HepG2 (cell line): ENCODE results near the gene RARG. TPM values are rescaled to one million over a fixed set of nuclear protein-coding genes. Genes with fewer than 3 reads are reported as not detected.

Experiments
- ATAD3A ChIP-seq: sonication (generic); formaldehyde crosslinking; IDR thresholded peaks from 2 replicates; pipeline ENCODE4 v1.4.0; 2020; ENCODE audit warnings: missing genetic modification reagents
- ATF1 ChIP-seq: IDR thresholded peaks from 2 replicates; pipeline ENCODE4 v1.6.1; 2016; ENCODE audit warnings: mild to moderate bottlenecking, control low read depth
- CBX5 ChIP-seq: sonication (generic); formaldehyde crosslinking; IDR thresholded peaks from 2 replicates; pipeline ENCODE4 v1.4.0; 2020; ENCODE audit warnings: missing genetic modification reagents, borderline replicate concordance
- POLR2G ChIP-seq: fragments of 200-400 bp; formaldehyde crosslinking; IDR thresholded peaks from 2 replicates; pipeline ENCODE4 v1.6.1; 2018; ENCODE audit warnings: mild to moderate bottlenecking, low read depth, low read length, moderate library complexity
- SOX5 ChIP-seq: IDR thresholded peaks from 2 replicates; pipeline ENCODE4 v1.6.1; 2016; ENCODE audit warnings: borderline replicate concordance
- ZEB1 ChIP-seq: IDR thresholded peaks from 2 replicates; pipeline ENCODE4 v1.6.1; 2012; ENCODE audit warnings: mild to moderate bottlenecking, low read depth, inconsistent platforms; ENCODE audit not compliant: insufficient replicate concordance
- ZNF263 ChIP-seq: sonication (generic); formaldehyde crosslinking; IDR thresholded peaks from 2 replicates; pipeline ENCODE4 v1.4.0; 2020; ENCODE audit warnings: missing genetic modification reagents
- ZNF547 ChIP-seq: sonication (generic); formaldehyde crosslinking; IDR thresholded peaks from 2 replicates; pipeline ENCODE4 v1.5.1; 2020; ENCODE audit warnings: mild to moderate bottlenecking, missing genetic modification reagents
- polyA plus RNA-seq, 8 experiments: library from polyadenylated mRNA; depleted of rRNA in 3 of 8; stranded (reverse) in 7 of 8; unstranded in 1 of 8; fragments of >200 nt; fragmentation: Illumina TruSeq in 4 of 8; extraction: Trizol in 4 of 8; gene quantifications; 2 replicates each; pipeline versions ENCODE4 v1.2.1 to v1.2.3, GENCODE V29; 2011 to 2016; ENCODE audit warnings: low read depth in 4 of 8, missing spikeins in 1 of 8, mixed read lengths in 1 of 8; ENCODE audit not compliant: insufficient read depth in 1 of 8
- total RNA-seq, 5 experiments: library from RNA; depleted of rRNA; stranded (reverse); fragments of >200 nt; fragmentation: Illumina TruSeq; extraction: Trizol; gene quantifications; 2 replicates each; pipeline ENCODE4 v1.2.3, GENCODE V29; 2016; ENCODE audit warnings: low read depth in 1 of 5
- TF ChIP-seq, protein P1 (sequence below): IDR thresholded peaks from 2 replicates; pipeline ENCODE4 v1.6.1; 2016; ENCODE audit warnings: missing compliant biosample characterization, missing genetic modification reagents, borderline replicate concordance
- TF ChIP-seq, protein P2 (sequence below): sonication (generic); formaldehyde crosslinking; IDR thresholded peaks from one replicate; pipeline ENCODE4 v1.5.1; 2020; ENCODE audit warnings: mild to moderate bottlenecking, missing genetic modification reagents; ENCODE audit errors: not compliant biosample characterization
- TF ChIP-seq, protein P3 (sequence below): sonication (generic); formaldehyde crosslinking; IDR thresholded peaks from 2 replicates; pipeline ENCODE4 v1.4.0; 2020; ENCODE audit warnings: missing genetic modification reagents
- TF ChIP-seq, protein P4 (sequence below): sonication (generic); formaldehyde crosslinking; IDR thresholded peaks from 2 replicates; pipeline ENCODE4 v1.4.0; 2020; ENCODE audit warnings: missing genetic modification reagents, borderline replicate concordance
- TF ChIP-seq, protein P5 (sequence below): IDR thresholded peaks from 2 replicates; pipeline ENCODE4 v1.6.1; 2016; ENCODE audit warnings: missing genetic modification reagents, missing compliant biosample characterization

The RARG gene
- total and polyA plus RNA-seq, 2 of the 13 experiments (the other 11 are each of a cell fraction or from before 2014, with no cell fraction given) = 0.77 to 1.5 TPM

DNA sequence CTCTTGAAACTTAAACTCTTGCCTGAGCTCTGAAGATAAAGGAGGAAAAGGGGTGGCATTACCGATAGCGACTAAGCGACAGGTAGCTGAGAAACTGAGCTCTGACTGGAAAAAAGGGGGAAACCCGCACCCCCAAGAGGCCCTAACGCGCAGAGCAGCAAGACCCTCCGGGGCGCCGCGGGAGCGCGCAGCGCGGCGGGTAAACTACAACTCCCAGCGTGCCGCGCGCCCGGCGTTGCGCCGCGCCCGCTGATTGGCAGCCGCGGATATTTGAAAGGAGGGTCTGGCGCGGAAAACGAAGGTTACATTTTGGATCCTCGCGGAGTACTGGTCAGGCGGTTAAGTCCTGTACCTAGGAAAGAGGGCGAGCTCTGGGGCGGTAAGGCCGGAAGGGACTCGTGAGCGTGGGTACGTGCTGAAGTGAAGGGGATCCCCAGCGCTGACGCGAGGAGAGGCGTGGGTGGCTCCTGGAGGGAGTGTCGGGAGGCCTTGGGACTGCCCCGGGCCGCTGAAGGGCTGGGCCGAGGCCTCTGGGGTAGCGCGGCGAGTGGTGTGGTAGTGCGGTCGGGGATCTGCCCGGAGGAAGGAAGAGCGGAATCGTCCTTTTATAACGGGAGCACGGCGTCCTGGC, 36.1 kb upstream of the RARG start, which contains the start of gene ESPL1 (continued):
- TF ChIP-seq, protein P1, sequence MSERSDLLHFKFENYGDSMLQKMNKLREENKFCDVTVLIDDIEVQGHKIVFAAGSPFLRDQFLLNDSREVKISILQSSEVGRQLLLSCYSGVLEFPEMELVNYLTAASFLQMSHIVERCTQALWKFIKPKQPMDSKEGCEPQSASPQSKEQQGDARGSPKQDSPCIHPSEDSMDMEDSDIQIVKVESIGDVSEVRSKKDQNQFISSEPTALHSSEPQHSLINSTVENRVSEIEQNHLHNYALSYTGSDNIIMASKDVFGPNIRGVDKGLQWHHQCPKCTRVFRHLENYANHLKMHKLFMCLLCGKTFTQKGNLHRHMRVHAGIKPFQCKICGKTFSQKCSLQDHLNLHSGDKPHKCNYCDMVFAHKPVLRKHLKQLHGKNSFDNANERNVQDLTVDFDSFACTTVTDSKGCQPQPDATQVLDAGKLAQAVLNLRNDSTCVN (CRISPR knock-in tag) = peak; percentile 28; the same call in 1 of the 2 replicates
- TF ChIP-seq, protein P2, sequence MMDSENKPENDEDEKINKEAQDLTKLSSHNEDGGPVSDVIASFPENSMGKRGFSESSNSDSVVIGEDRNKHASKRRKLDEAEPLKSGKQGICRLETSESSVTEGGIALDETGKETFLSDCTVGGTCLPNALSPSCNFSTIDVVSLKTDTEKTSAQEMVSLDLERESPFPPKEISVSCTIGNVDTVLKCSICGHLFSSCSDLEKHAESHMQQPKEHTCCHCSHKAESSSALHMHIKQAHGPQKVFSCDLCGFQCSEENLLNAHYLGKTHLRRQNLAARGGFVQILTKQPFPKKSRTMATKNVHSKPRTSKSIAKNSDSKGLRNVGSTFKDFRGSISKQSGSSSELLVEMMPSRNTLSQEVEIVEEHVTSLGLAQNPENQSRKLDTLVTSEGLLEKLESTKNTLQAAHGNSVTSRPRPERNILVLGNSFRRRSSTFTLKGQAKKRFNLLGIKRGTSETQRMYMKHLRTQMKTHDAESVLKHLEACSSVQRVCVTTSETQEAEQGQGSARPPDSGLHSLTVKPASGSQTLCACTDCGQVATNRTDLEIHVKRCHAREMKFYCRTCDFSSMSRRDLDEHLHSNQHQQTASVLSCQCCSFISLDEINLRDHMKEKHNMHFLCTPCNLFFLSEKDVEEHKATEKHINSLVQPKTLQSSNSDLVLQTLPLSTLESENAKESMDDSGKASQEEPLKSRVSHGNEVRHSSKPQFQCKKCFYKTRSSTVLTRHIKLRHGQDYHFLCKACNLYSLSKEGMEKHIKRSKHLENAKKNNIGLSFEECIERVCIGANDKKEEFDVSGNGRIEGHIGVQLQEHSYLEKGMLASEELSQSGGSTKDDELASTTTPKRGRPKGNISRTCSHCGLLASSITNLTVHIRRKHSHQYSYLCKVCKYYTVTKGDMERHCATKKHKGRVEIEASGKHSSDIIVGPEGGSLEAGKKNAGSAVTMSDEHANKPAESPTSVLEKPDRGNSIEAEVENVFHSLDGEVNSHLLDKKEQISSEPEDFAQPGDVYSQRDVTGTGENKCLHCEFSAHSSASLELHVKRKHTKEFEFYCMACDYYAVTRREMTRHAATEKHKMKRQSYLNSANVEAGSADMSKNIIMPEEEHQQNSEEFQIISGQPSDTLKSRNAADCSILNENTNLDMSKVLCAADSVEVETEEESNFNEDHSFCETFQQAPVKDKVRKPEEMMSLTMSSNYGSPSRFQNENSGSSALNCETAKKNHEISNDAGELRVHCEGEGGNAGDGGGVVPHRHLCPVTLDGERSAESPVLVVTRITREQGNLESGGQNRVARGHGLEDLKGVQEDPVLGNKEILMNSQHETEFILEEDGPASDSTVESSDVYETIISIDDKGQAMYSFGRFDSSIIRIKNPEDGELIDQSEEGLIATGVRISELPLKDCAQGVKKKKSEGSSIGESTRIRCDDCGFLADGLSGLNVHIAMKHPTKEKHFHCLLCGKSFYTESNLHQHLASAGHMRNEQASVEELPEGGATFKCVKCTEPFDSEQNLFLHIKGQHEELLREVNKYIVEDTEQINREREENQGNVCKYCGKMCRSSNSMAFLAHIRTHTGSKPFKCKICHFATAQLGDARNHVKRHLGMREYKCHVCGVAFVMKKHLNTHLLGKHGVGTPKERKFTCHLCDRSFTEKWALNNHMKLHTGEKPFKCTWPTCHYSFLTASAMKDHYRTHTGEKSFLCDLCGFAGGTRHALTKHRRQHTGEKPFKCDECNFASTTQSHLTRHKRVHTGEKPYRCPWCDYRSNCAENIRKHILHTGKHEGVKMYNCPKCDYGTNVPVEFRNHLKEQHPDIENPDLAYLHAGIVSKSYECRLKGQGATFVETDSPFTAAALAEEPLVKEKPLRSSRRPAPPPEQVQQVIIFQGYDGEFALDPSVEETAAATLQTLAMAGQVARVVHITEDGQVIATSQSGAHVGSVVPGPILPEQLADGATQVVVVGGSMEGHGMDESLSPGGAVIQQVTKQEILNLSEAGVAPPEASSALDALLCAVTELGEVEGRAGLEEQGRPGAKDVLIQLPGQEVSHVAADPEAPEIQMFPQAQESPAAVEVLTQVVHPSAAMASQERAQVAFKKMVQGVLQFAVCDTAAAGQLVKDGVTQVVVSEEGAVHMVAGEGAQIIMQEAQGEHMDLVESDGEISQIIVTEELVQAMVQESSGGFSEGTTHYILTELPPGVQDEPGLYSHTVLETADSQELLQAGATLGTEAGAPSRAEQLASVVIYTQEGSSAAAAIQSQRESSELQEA = no peak
- TF ChIP-seq ATAD3A = no peak
- 0 out of 2 replicates have a peak, but pooled peaks have one; percentile 18 for TF ChIP-seq SOX5 (CRISPR knock-in tag)
- TF ChIP-seq, protein P3, sequence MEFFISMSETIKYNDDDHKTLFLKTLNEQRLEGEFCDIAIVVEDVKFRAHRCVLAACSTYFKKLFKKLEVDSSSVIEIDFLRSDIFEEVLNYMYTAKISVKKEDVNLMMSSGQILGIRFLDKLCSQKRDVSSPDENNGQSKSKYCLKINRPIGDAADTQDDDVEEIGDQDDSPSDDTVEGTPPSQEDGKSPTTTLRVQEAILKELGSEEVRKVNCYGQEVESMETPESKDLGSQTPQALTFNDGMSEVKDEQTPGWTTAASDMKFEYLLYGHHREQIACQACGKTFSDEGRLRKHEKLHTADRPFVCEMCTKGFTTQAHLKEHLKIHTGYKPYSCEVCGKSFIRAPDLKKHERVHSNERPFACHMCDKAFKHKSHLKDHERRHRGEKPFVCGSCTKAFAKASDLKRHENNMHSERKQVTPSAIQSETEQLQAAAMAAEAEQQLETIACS (CRISPR knock-in tag) = peak; percentile 99
- TF ChIP-seq ZEB1 = peak; percentile 48
- peak; percentile 79 for TF ChIP-seq ATF1
- peak; percentile 18; the same call in 1 of the 2 replicates for TF ChIP-seq CBX5 (CRISPR knock-in tag)
- peak; percentile 55 for TF ChIP-seq POLR2G
- no peak for TF ChIP-seq ZNF547 (CRISPR knock-in tag)
- TF ChIP-seq, protein P4, sequence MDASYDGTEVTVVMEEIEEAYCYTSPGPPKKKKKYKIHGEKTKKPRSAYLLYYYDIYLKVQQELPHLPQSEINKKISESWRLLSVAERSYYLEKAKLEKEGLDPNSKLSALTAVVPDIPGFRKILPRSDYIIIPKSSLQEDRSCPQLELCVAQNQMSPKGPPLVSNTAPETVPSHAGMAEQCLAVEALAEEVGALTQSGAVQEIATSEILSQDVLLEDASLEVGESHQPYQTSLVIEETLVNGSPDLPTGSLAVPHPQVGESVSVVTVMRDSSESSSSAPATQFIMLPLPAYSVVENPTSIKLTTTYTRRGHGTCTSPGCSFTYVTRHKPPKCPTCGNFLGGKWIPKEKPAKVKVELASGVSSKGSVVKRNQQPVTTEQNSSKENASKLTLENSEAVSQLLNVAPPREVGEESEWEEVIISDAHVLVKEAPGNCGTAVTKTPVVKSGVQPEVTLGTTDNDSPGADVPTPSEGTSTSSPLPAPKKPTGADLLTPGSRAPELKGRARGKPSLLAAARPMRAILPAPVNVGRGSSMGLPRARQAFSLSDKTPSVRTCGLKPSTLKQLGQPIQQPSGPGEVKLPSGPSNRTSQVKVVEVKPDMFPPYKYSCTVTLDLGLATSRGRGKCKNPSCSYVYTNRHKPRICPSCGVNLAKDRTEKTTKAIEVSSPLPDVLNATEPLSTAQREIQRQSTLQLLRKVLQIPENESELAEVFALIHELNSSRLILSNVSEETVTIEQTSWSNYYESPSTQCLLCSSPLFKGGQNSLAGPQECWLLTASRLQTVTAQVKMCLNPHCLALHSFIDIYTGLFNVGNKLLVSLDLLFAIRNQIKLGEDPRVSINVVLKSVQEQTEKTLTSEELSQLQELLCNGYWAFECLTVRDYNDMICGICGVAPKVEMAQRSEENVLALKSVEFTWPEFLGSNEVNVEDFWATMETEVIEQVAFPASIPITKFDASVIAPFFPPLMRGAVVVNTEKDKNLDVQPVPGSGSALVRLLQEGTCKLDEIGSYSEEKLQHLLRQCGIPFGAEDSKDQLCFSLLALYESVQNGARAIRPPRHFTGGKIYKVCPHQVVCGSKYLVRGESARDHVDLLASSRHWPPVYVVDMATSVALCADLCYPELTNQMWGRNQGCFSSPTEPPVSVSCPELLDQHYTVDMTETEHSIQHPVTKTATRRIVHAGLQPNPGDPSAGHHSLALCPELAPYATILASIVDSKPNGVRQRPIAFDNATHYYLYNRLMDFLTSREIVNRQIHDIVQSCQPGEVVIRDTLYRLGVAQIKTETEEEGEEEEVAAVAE (CRISPR knock-in tag) = peak; percentile 67; the same call in 1 of the 2 replicates
- TF ChIP-seq, protein P5, sequence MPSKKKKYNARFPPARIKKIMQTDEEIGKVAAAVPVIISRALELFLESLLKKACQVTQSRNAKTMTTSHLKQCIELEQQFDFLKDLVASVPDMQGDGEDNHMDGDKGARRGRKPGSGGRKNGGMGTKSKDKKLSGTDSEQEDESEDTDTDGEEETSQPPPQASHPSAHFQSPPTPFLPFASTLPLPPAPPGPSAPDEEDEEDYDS = peak; percentile 49; the same call in 1 of the 2 replicates
- 0 out of 2 replicates have a peak, but pooled peaks have one; percentile 34 for TF ChIP-seq ZNF263
